SK-N-SH treated with all-trans-retinoic acid at 6 μM for 48 hours (cell line): Measurements from ENCODE around the gene LAMA3.

Source experiments
- ARNTL ChIP-seq: fragments of 450-650 bp; formaldehyde crosslinking; IDR thresholded peaks from 2 replicates; pipeline ENCODE4 v1.5.0; 2020; ENCODE audit warnings: low read depth, mild to moderate bottlenecking, moderate library complexity, borderline replicate concordance
- BACH2 ChIP-seq: fragments of 250-450 bp; sonication (Bioruptor Pico); IDR thresholded peaks from 2 replicates; pipeline ENCODE4 v1.9.0; 2021; ENCODE audit warnings: mild to moderate bottlenecking, borderline replicate concordance
- CSDC2 ChIP-seq: fragments of 250-450 bp; sonication (Bioruptor Pico); IDR thresholded peaks from 2 replicates; pipeline ENCODE4 v1.5.0; 2020; ENCODE audit warnings: mild to moderate bottlenecking, moderate library complexity
- ESRRG ChIP-seq: fragments of 250-450 bp; sonication (Bioruptor Pico); IDR thresholded peaks from 2 replicates; pipeline ENCODE4 v1.6.1; 2021; ENCODE audit warnings: mild to moderate bottlenecking
- GLIS3 ChIP-seq: fragments of 250-450 bp; sonication (Bioruptor Pico); IDR thresholded peaks from 2 replicates; pipeline ENCODE4 v1.5.0; 2020; ENCODE audit warnings: mild to moderate bottlenecking, moderate library complexity
- OSR1 ChIP-seq: fragments of 250-450 bp; sonication (Bioruptor Pico); IDR thresholded peaks from 2 replicates; pipeline ENCODE4 v1.8.0; 2022; ENCODE audit warnings: moderate library complexity, mild to moderate bottlenecking, inconsistent platforms
- PPARA ChIP-seq: fragments of 250-450 bp; sonication (Bioruptor Pico); IDR thresholded peaks from 2 replicates; pipeline ENCODE4 v1.5.0; 2020; ENCODE audit warnings: mild to moderate bottlenecking, borderline replicate concordance
- SNAI2 ChIP-seq: fragments of 250-450 bp; sonication (Bioruptor Pico); IDR thresholded peaks from 2 replicates; pipeline ENCODE4 v1.5.0; 2020; ENCODE audit warnings: mild to moderate bottlenecking, moderate library complexity
- ZC3H10 ChIP-seq: fragments of 250-450 bp; sonication (Bioruptor Pico); IDR thresholded peaks from 2 replicates; pipeline ENCODE4 v1.5.1; 2021; ENCODE audit warnings: mild to moderate bottlenecking, moderate library complexity
- ZFP3 ChIP-seq: fragments of 250-450 bp; sonication (Bioruptor Pico); IDR thresholded peaks from 2 replicates; pipeline ENCODE4 v1.5.0; 2020; ENCODE audit warnings: mild to moderate bottlenecking, moderate library complexity
- ZFP30 ChIP-seq: fragments of 450-650 bp; formaldehyde crosslinking; IDR thresholded peaks from 2 replicates; pipeline ENCODE4 v1.5.0; 2022; ENCODE audit warnings: mild to moderate bottlenecking, moderate library complexity
- ZNF8 ChIP-seq: fragments of 450-650 bp; formaldehyde crosslinking; IDR thresholded peaks from 2 replicates; pipeline ENCODE4 v1.5.0; 2020; ENCODE audit warnings: mild to moderate bottlenecking, moderate library complexity
- TF ChIP-seq, protein P1 (sequence below): fragments of 250-450 bp; sonication (Bioruptor Pico); IDR thresholded peaks from 2 replicates; pipeline ENCODE4 v1.8.0; 2020; ENCODE audit warnings: mild to moderate bottlenecking, moderate library complexity, borderline replicate concordance
- TF ChIP-seq, protein P2 (sequence below): fragments of 250-450 bp; sonication (Bioruptor Pico); IDR thresholded peaks from 2 replicates; pipeline ENCODE4 v1.5.0; 2020; ENCODE audit warnings: mild to moderate bottlenecking, moderate library complexity

DNA sequence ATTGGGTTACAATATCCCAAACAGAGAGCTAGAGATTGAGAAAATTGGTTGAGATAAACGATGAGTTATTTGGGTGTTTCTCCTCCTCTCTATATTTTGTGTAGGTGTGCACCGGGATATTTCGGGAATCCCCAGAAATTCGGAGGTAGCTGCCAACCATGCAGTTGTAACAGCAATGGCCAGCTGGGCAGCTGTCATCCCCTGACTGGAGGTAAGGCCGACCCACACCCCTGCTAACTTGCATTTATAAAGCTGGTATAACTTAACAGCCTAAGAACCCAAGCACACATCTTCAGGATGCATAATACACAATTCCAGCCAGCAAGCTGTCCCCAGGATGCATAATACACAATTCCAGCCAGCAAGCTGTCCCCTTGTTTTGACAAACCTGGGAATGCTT lies 200.7 kb downstream of the LAMA3 start:
- no peak for TF ChIP-seq GLIS3 (CRISPR knock-in tag)
- TF ChIP-seq ESRRG (CRISPR knock-in tag) = no peak
- TF ChIP-seq BACH2 (CRISPR knock-in tag) = no peak
- no peak for TF ChIP-seq OSR1 (CRISPR knock-in tag)
- TF ChIP-seq, protein P1, sequence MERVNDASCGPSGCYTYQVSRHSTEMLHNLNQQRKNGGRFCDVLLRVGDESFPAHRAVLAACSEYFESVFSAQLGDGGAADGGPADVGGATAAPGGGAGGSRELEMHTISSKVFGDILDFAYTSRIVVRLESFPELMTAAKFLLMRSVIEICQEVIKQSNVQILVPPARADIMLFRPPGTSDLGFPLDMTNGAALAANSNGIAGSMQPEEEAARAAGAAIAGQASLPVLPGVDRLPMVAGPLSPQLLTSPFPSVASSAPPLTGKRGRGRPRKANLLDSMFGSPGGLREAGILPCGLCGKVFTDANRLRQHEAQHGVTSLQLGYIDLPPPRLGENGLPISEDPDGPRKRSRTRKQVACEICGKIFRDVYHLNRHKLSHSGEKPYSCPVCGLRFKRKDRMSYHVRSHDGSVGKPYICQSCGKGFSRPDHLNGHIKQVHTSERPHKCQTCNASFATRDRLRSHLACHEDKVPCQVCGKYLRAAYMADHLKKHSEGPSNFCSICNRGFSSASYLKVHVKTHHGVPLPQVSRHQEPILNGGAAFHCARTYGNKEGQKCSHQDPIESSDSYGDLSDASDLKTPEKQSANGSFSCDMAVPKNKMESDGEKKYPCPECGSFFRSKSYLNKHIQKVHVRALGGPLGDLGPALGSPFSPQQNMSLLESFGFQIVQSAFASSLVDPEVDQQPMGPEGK (CRISPR knock-in tag) = no peak
- TF ChIP-seq ZFP3 (CRISPR knock-in tag) = no peak
- TF ChIP-seq SNAI2 (CRISPR knock-in tag) = no peak
- TF ChIP-seq, protein P2, sequence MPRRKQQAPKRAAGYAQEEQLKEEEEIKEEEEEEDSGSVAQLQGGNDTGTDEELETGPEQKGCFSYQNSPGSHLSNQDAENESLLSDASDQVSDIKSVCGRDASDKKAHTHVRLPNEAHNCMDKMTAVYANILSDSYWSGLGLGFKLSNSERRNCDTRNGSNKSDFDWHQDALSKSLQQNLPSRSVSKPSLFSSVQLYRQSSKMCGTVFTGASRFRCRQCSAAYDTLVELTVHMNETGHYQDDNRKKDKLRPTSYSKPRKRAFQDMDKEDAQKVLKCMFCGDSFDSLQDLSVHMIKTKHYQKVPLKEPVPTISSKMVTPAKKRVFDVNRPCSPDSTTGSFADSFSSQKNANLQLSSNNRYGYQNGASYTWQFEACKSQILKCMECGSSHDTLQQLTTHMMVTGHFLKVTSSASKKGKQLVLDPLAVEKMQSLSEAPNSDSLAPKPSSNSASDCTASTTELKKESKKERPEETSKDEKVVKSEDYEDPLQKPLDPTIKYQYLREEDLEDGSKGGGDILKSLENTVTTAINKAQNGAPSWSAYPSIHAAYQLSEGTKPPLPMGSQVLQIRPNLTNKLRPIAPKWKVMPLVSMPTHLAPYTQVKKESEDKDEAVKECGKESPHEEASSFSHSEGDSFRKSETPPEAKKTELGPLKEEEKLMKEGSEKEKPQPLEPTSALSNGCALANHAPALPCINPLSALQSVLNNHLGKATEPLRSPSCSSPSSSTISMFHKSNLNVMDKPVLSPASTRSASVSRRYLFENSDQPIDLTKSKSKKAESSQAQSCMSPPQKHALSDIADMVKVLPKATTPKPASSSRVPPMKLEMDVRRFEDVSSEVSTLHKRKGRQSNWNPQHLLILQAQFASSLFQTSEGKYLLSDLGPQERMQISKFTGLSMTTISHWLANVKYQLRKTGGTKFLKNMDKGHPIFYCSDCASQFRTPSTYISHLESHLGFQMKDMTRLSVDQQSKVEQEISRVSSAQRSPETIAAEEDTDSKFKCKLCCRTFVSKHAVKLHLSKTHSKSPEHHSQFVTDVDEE (CRISPR knock-in tag) = no peak
- TF ChIP-seq CSDC2 (CRISPR knock-in tag) = no peak
- no peak for TF ChIP-seq ZC3H10 (CRISPR knock-in tag)
- no peak for TF ChIP-seq ARNTL (CRISPR knock-in tag)
- no peak for TF ChIP-seq ZFP30
- TF ChIP-seq PPARA (CRISPR knock-in tag) = no peak
- no peak for TF ChIP-seq ZNF8 (CRISPR knock-in tag)
